Liver (tissue), 9 donors: Measurements from ENCODE around the gene DNAH8. TPM values are rescaled to one million over a fixed set of nuclear protein-coding genes. Genes with fewer than 3 reads are reported as not detected.

Experiments used
- DNase-seq: peaks from one replicate; pipeline ENCODE4 v3.0.0-alpha.2; 2017; ENCODE audit warnings: low spot score
- H3K27ac ChIP-seq, 2 donors: one replicate each; pipeline ENCODE4 v1.7.0; 2013; ENCODE audit warnings: inconsistent platforms in 2 of 2, low read length in 2 of 2, control low read depth in 1 of 2, low read depth in 1 of 2, mild to moderate bottlenecking in 1 of 2
- H3K27me3 ChIP-seq, 4 donors: one replicate each; pipeline versions ENCODE4 v1.6.1 to v1.7.0; 2013; ENCODE audit warnings: low read length in 3 of 4, inconsistent platforms in 1 of 4, mild to moderate bottlenecking in 1 of 4, moderate library complexity in 1 of 4; ENCODE audit not compliant: control insufficient read depth in 4 of 4, insufficient read depth in 4 of 4
- H3K36me3 ChIP-seq, 4 donors: one replicate each; pipeline versions ENCODE4 v1.6.1 to v1.7.0; 2013; ENCODE audit warnings: low read length in 3 of 4, mild to moderate bottlenecking in 3 of 4, low read depth in 1 of 4, moderate library complexity in 1 of 4; ENCODE audit not compliant: control insufficient read depth in 4 of 4, insufficient read depth in 3 of 4
- H3K4me1 ChIP-seq, 4 donors: one replicate each; pipeline versions ENCODE4 v1.6.1 to v1.7.0; 2013; ENCODE audit warnings: low read length in 3 of 4, mild to moderate bottlenecking in 3 of 4, moderate library complexity in 1 of 4; ENCODE audit not compliant: control insufficient read depth in 4 of 4, insufficient read depth in 4 of 4
- H3K4me3 ChIP-seq, 3 donors: one replicate each; pipeline versions ENCODE4 v1.6.1 to v1.7.0; 2013; ENCODE audit warnings: low read length in 3 of 3, control low read depth in 1 of 3, low read depth in 1 of 3, mild to moderate bottlenecking in 1 of 3
- H3K9ac ChIP-seq, 2 donors: one replicate each; pipeline ENCODE4 v1.7.0; 2013; ENCODE audit warnings: low read length in 2 of 2, mild to moderate bottlenecking in 2 of 2, moderate library complexity in 2 of 2, control low read depth in 1 of 2, low read depth in 1 of 2
- H3K9me3 ChIP-seq, 4 donors: one replicate each; pipeline versions ENCODE4 v1.6.1 to v1.7.0; 2013; ENCODE audit warnings: low read length in 3 of 4; ENCODE audit not compliant: control insufficient read depth in 4 of 4
- EGR1 ChIP-seq, 2 donors: IDR thresholded peaks; 2 replicates each; pipeline ENCODE4 v1.6.1; 2016 to 2018; ENCODE audit warnings: antibody characterized with exemption in 2 of 2, low read depth in 2 of 2
- FOXA1 ChIP-seq: IDR thresholded peaks from 2 replicates; pipeline ENCODE4 v1.6.1; 2016; ENCODE audit warnings: antibody characterized with exemption
- FOXA2 ChIP-seq: IDR thresholded peaks from 2 replicates; pipeline ENCODE4 v1.6.1; 2016; ENCODE audit warnings: antibody characterized with exemption
- GABPA ChIP-seq, 2 donors: IDR thresholded peaks in 1 of 2; conservative IDR thresholded peaks in 1 of 2; 2 replicates each; pipeline ENCODE4 v1.6.1; 2016; ENCODE audit warnings: antibody characterized with exemption in 2 of 2, mild to moderate bottlenecking in 1 of 2, moderate library complexity in 1 of 2
- HNF4A ChIP-seq, 2 donors: conservative IDR thresholded peaks; 2 replicates each; pipeline ENCODE4 v1.6.1; 2016; ENCODE audit warnings: antibody characterized with exemption in 2 of 2, mild to moderate bottlenecking in 2 of 2
- HNF4G ChIP-seq: IDR thresholded peaks from 2 replicates; pipeline ENCODE4 v1.6.1; 2016; ENCODE audit warnings: antibody characterized with exemption
- JUND ChIP-seq, 2 donors: IDR thresholded peaks; 2 replicates each; pipeline ENCODE4 v1.6.1; 2016; ENCODE audit warnings: antibody characterized with exemption in 2 of 2
- MAX ChIP-seq: IDR thresholded peaks from 2 replicates; pipeline ENCODE4 v1.6.1; 2016; ENCODE audit warnings: antibody characterized with exemption
- NR2F2 ChIP-seq: IDR thresholded peaks from 2 replicates; pipeline ENCODE4 v1.6.1; 2016; ENCODE audit warnings: antibody characterized with exemption
- RAD21 ChIP-seq, 2 donors: IDR thresholded peaks; 2 replicates each; pipeline ENCODE4 v1.6.1; 2016; ENCODE audit warnings: antibody characterized with exemption in 2 of 2, mild to moderate bottlenecking in 2 of 2
- REST ChIP-seq: IDR thresholded peaks from 2 replicates; pipeline ENCODE4 v1.6.1; 2016; ENCODE audit warnings: antibody characterized with exemption, mild to moderate bottlenecking
- RXRA ChIP-seq, 2 donors: IDR thresholded peaks; 2 replicates each; pipeline ENCODE4 v1.6.1; 2017 to 2018; ENCODE audit warnings: antibody characterized with exemption in 2 of 2, mild to moderate bottlenecking in 1 of 2
- SP1 ChIP-seq: IDR thresholded peaks from 2 replicates; pipeline ENCODE4 v1.6.1; 2018; ENCODE audit warnings: antibody characterized with exemption, mild to moderate bottlenecking
- TAF1 ChIP-seq: conservative IDR thresholded peaks from 2 replicates; pipeline ENCODE4 v1.6.1; 2016; ENCODE audit warnings: antibody characterized with exemption, mild to moderate bottlenecking
- YY1 ChIP-seq: IDR thresholded peaks from 2 replicates; pipeline ENCODE4 v1.6.1; 2016; ENCODE audit warnings: antibody characterized with exemption, mild to moderate bottlenecking
- WGBS: extraction: QIAGEN DNeasy Blood & Tissue Kit; methylation state at CpG from one replicate; pipeline ENCODE4 v1.1.7; 2013; 5-methylcytosine and 5-hydroxymethylcytosine counted together
- polyA plus RNA-seq, 2 donors: library from polyadenylated mRNA; stranded (reverse) in 1 of 2; unstranded in 1 of 2; fragments of 200-250 nt in 1 of 2; fragments of >200 nt in 1 of 2; fragmentation: Nextera tagmentation in 1 of 2; extraction: Ambion mirVana in 1 of 2; gene quantifications; one replicate each; pipeline versions ENCODE4 v1.2.1 to v1.2.3, GENCODE V29; 2013 to 2015
- total RNA-seq, 2 donors: library from RNA; depleted of rRNA; stranded (reverse); fragments of >200 nt; gene quantifications; one replicate each; pipeline ENCODE4 v1.2.3, GENCODE V29; 2014
- TF ChIP-seq, protein P1 (sequence below): IDR thresholded peaks from 2 replicates; pipeline ENCODE4 v1.6.1; 2016; ENCODE audit warnings: antibody characterized with exemption
- TF ChIP-seq, protein P2 (sequence below): IDR thresholded peaks from 2 replicates; pipeline ENCODE4 v1.6.1; 2016; ENCODE audit warnings: antibody characterized with exemption
- TF ChIP-seq, protein P3 (sequence below): fragments of 150-350 bp; IDR thresholded peaks from 2 replicates; pipeline ENCODE4 v1.5.1; 2017; ENCODE audit warnings: improper control_type of control experiment, low read depth, low read length; ENCODE audit not compliant: missing input control
- donor health status: healthy.
- donor health status: healthy.
- donor health status: healthy.
- donor health status: healthy.
- donor health status: healthy.

The DNAH8 gene
- total and polyA plus RNA-seq, 4 donors: under 0.01 to 0.05 TPM; not detected in 2

DNA sequence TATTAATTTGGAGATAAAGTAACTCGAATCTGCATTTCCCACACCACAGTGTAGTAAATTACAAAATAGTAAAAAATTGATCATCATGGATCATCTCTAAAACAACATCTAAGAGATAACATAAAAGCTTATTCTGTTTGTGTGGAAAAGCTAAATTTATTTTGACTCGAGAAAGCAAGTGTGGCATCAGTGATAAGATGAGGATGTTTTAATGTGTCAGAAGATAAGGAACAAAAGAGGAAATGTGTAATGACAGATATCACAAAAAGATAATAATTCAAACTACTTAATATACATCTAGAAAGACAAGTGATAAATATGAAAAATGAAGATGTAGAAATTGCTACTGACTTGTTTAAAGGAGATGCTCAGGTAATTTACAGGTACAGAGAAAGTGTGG lies 74.1 kb downstream of the DNAH8 start:
- no peak overlapping the region for H3K27ac ChIP-seq
- no peak for DNase-seq
- WGBS: 53% methylated on average over 2 of the region's 2 CpGs
- H3K9me3 ChIP-seq: no peaks in the 10 kb centered on the region
- H3K36me3 ChIP-seq: no peaks in the 10 kb centered on the region
- no peak overlapping the region for H3K4me3 ChIP-seq
- TF ChIP-seq RAD21 (IDR thresholded peaks at IDR 0.05) (no peak), MAX (no peak), SP1 (no peak), NR2F2 (no peak), REST (no peak), FOXA1 (no peak), HNF4G (no peak), JUND (IDR thresholded peaks at IDR 0.05) (no peak), FOXA2 (no peak), GABPA (IDR thresholded peaks at IDR 0.05 in 1 of 2, conservative IDR thresholded peaks at IDR 0.05 in 1 of 2) (no peak), HNF4A (conservative IDR thresholded peaks at IDR 0.05) (no peak), EGR1 (IDR thresholded peaks at IDR 0.05; ENCODE audit: low read depth in 2 of 2) (no peak), RXRA (IDR thresholded peaks at IDR 0.05) (no peak), TAF1 (no peak), YY1 (no peak)
- TF ChIP-seq, protein P1, sequence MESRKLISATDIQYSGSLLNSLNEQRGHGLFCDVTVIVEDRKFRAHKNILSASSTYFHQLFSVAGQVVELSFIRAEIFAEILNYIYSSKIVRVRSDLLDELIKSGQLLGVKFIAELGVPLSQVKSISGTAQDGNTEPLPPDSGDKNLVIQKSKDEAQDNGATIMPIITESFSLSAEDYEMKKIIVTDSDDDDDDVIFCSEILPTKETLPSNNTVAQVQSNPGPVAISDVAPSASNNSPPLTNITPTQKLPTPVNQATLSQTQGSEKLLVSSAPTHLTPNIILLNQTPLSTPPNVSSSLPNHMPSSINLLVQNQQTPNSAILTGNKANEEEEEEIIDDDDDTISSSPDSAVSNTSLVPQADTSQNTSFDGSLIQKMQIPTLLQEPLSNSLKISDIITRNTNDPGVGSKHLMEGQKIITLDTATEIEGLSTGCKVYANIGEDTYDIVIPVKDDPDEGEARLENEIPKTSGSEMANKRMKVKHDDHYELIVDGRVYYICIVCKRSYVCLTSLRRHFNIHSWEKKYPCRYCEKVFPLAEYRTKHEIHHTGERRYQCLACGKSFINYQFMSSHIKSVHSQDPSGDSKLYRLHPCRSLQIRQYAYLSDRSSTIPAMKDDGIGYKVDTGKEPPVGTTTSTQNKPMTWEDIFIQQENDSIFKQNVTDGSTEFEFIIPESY: no peak
- TF ChIP-seq, protein P2, sequence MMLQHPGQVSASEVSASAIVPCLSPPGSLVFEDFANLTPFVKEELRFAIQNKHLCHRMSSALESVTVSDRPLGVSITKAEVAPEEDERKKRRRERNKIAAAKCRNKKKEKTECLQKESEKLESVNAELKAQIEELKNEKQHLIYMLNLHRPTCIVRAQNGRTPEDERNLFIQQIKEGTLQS: no peak
- TF ChIP-seq, protein P3, sequence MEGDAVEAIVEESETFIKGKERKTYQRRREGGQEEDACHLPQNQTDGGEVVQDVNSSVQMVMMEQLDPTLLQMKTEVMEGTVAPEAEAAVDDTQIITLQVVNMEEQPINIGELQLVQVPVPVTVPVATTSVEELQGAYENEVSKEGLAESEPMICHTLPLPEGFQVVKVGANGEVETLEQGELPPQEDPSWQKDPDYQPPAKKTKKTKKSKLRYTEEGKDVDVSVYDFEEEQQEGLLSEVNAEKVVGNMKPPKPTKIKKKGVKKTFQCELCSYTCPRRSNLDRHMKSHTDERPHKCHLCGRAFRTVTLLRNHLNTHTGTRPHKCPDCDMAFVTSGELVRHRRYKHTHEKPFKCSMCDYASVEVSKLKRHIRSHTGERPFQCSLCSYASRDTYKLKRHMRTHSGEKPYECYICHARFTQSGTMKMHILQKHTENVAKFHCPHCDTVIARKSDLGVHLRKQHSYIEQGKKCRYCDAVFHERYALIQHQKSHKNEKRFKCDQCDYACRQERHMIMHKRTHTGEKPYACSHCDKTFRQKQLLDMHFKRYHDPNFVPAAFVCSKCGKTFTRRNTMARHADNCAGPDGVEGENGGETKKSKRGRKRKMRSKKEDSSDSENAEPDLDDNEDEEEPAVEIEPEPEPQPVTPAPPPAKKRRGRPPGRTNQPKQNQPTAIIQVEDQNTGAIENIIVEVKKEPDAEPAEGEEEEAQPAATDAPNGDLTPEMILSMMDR: no peak
- H3K4me1 ChIP-seq: no peaks in the 10 kb centered on the region
- peaks cover 0 to 3% (median 0%) of the 10 kb centered on the region in 4 donors for H3K27me3 ChIP-seq
- H3K9ac ChIP-seq: no peak overlapping the region

DNA sequence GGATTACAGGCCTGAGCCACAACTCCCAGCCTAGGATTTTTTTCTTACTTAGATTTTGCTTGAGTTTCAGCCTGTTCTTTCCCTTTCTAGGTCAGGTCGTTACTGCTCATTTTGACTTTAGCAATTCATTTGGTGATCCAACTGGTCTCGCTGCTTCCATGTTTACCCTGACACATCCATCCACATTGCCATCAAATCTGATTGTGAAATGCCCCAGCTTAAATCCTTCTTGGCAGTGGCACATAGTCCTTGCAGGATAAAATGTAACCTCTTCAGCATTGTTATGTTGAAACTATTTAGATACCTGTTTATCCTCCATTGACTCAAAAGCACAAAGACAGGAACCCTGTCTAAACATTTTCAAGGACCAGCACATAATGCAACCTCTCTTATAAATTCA lies 77.2 kb downstream of the DNAH8 start:
- Histone ChIP-seq H3K9me3 (no peaks in the 10 kb centered on the region), H3K4me1 (no peaks in the 10 kb centered on the region), H3K36me3 (no peaks in the 10 kb centered on the region), H3K9ac (no peak overlapping the region), H3K27me3 (no peaks in the 10 kb centered on the region), H3K27ac (no peak overlapping the region), H3K4me3 (no peak overlapping the region)
- TF ChIP-seq FOXA1: no peak
- TF ChIP-seq, protein P1: no peak
- 83% methylated on average over 2 of the region's 2 CpGs for WGBS
- DNase-seq: no peak
